Fibroblast of skin of right biceps (primary cell): ENCODE data around the gene GADD45B.
"Not testable (repeated sequence)": the region's sequence is repeated elsewhere in the genome, so short reads cannot be mapped to it uniquely, and the experiment has no call there.

ENCODE experiments used
- DNase-seq: peaks from one replicate; pipeline ENCODE4 v3.0.0-alpha.2; 2013

GADD45B gene

DNA sequence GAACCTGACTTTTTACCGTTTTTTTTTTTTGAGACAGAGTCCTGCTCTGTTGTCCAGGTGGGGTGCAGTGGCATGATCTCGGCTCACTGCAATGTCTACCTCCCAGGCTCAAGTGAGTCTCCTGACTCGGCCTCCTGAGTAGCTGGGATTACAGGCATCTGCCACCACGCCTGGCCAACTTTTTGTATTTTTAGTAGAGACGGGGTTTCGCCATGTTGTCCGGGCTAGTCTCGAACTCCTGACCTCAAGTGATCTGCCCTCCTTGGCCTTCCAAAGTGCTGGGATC, 6.1 kb upstream of the GADD45B start:
- DNase-seq: not testable (repeated sequence)

DNA sequence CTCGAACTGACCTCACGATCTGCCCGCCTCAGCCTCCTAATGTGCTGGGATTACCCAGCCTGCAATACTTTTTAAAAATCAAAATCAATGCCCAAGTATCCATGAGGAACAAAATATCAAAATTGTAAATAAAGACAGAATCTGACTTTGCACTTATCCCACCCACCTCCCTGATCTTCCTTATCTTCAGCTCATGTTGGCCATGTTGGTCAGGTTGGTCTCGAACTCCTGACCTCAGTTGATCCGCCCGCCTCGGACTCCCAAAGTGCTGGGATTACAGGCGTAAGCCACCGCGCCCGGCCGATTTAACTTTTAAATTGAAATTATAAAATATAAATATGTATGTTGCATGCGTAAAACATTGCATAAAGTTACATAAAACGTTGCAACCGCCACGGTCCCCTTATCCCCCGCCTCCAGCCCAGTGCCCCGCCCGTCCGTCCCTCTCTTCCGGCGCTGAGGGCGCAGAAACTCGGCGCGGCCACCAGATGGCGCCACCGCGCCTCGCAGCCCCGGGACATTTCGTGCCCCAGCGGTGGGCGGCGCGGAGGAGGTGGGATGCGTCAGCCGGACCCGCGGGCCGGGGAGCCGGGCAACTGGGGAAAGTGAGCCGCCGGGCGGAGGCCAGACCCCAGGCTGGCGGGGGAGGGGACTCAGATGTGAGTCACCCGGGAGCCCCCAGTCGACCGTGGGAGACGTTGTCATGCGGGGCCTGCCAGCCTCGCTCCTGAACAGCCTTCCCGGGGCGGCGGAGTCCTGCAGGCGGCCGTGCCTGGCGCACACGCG, 1.5 kb upstream of the GADD45B start:
- peak; percentile 95 for DNase-seq

DNA sequence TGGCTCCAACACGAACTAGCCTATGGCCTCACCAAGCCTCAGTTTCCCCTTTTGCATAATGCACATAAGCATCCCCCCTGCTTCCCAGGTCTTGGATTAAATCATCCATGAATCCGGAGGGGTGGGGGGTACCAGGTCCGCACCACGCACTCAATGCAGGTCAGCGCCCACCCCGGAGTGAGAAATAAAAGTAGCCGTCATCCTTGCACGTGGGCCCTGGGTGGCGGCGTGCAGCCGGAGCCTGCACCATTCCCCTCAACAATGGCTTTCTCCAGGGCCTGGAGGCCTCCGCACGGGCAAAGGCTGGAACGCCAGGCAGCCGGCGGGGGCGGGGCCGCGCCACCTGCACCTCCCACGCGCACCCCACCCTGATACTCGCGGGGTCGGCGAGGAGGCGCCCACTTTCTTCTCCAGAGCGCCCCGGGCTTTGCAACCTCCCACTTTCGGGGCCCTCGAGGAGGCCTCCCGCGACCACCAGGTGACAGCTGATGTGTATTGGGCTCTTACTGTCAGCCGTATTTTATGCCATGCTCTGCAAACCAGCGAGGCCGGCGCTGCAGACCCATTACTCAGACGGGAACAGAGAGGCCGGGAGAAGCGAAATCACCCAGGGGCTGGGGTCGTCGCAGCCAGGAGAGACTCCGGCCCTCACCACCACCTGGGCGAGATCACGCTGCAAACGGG, 767 bp upstream of the GADD45B start:
- DNase-seq: peak; percentile 75

DNA sequence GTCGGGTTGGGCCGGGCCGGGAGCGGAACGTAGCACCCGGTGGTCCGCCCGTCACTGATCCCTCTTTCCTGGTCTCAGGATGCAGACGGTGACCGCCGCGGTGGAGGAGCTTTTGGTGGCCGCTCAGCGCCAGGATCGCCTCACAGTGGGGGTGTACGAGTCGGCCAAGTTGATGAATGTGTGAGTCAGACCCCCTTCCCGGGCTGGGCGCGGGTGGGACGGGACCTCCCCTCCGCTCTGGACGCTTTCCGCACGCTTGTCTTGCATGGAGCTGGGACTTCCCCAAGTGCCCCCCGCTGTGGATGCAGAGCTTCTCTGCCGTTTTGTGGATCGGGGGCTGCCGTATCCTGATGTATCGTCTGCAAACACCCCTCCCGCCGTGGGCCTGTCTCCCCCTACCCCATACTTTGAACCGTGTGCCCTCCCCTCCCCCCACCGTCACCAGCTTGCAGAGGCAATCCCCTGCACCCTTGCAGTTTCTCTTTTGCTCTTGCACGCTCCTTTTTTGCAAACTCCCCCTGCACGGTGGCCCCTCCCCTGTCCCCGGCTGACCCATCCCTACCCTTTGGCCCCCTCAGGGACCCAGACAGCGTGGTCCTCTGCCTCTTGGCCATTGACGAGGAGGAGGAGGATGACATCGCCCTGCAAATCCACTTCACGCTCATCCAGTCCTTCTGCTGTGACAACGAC, 669 bp downstream of the GADD45B start:
- DNase-seq: peak; percentile 86

DNA sequence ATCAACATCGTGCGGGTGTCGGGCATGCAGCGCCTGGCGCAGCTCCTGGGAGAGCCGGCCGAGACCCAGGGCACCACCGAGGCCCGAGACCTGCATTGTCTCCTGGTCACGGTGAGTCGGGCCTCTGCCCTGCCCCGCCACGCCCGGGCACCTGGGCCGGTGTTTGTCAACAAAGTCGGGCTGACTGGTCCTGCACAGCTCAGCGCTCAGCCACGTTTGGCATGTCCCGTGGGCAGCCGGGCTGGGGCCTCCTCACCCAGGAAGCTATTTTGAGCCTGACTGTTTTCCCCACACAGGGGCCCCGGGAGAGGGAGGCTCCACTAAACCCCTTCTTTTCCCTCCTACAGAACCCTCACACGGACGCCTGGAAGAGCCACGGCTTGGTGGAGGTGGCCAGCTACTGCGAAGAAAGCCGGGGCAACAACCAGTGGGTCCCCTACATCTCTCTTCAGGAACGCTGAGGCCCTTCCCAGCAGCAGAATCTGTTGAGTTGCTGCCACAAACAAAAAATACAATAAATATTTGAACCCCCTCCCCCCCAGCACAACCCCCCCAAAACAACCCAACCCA, 1.3 kb downstream of the GADD45B start:
- DNase-seq: peak; percentile 45

DNA sequence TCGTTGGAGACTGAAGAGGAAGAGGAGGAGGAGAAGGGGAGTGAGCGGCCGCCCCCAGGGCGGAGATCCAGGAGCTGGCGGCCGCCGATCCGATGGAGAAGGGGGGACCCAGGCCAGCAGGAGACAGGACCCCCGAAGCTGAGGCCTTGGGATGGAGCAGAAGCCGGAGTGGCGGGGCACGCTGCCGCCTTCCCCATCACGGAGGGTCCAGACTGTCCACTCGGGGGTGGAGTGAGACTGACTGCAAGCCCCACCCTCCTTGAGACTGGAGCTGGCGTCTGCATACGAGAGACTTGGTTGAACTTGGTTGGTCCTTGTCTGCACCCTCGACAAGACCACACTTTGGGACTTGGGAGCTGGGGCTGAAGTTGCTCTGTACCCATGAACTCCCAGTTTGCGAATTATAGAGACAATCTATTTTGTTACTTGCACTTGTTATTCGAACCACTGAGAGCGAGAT, 1.8 kb downstream of the GADD45B start:
- peak; percentile 48 for DNase-seq

DNA sequence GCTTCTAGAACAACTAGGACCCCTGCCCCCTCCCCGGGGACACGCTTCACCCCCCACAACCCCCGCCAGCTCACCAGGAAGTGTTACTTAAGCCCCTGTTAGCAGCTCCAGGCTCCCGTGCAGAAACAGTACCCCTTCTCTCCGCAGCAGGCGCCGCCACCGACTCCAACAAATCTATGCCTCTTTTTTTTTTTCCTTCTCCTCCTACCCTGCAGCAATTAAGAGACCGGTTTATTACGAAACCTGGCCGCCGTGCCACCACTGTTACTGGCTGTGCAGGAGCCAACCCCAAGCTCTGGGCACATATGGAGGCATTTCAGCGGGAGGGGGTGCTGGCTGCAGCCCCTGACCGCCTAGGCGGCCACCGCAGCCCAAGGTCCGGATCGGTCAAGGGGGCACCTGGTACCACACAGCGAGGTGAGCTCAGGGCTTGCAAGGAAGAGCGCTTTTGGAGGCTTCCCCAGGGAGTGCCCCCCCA, 2.4 kb downstream of the GADD45B start:
- peak; percentile 73 for DNase-seq

DNA sequence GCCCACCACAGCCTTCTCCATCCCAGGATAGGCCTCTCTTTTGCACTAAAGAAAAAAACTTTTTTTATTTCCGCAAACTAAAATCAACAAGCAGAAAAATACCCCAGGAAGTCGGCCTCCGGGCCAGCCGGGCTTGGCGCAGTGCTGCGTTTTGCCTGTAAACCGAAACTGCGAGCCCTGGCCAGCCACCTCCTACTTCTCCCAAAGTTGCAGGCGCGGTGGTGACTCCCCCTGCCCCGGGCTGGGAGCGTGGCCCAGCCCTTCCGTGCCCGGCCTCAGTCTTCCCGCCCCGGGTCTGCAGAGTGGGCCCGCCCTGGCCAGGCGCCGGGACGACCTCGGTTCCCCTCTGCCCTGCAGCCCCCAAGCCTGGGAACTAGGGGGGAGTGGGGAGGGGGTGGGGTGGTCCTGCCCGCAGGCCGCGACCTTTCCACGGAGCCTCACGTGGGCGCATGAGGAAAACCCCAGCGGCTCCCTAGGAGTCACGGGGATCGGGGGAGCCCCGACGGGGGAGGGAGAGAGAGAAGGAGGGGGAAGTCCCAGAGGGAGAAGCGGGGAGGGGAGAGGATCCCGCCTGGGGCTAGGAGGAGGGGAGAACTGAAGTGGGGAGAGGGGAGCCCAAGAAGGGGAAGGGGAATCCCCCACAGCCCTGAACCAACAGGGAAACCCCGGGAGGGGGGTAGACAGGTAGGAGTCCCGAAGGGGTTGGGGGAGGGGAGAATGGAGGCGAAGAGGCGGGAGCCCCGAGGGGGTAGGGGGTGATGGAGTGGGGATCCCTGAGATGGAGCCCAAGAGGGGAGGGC, 3.0 kb downstream of the GADD45B start:
- peak; percentile 79 for DNase-seq

DNA sequence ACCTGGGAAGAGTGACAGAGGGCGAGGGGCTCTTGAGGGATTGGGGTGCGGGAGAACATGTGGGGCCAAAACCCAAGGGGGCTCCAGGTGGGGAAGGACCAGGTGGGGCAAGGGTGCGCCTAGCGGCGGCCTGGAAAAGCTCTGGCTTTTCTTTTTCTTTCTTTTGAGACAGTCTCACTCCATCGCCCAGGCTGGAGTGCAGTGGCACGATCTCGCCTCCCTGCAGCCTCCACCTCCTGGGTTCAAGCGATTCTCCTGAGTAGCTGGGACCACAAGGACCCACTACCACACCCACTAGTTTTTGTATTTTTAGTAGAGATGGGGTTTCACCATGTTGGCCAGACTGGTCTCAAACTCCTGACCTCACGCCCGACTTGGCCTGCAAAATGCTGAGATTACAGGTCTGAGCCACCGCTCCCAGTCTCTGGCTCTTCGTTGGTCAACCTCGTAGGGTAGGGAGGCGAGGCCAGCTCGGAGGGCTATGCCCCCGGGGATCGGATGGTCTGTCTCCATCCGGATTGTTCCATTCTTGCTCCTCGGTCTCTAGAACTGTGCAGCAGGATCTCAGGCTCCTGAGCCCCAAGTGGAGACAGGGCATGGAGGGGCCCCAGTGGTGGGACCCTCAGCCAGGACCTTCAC, 3.7 kb downstream of the GADD45B start:
- peak; percentile 31 for DNase-seq

DNA sequence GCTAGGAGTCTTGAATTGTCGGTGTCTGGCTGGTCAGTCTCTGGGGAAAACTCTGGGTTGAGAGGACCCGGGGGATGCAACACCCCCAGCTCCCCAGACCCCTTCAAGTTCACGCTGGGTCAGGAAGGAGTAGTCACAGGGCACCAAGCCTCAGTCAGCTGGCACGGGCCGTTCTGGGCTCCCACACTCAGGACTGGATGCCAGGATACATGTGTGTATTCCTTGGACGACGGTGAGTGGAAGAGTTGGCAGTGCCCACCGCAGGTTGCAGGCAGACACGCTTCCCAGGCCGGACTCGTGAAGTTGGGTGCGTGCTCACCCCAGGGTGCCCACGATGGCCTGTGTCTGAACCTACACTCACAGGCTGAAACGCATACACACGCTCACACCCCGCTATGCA, 5.5 kb downstream of the GADD45B start:
- DNase-seq: no peak

DNA sequence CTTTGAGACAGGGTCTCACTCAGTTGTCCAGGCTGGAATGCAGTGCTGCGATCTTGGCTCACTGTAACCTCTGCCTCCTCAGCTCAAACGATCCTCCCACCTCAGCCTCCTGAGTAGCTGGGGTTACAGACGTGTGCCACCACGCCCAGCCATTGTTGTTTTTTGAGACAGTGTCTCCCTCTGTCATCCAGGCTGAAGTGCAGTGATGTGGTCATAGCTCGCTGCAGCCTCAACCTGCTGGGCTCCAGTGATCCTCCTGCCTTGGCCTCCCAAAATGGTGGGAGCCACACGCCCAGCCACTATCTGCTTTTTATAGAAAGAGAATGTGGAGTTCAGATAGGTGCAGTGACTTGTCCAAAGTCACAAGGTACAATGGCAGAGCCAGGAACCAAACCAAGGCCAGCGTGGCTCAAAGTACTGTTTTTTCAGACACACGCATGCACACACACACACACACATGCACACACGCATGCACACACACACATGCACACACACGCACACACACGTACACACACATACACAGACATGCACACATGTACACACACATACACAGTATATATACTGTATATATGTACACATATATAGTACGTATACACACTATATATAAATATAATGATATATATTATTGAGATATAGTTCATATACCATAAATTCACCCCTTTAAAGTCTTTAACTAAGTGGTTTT, 6.6 kb downstream of the GADD45B start:
- no peak for DNase-seq

DNA sequence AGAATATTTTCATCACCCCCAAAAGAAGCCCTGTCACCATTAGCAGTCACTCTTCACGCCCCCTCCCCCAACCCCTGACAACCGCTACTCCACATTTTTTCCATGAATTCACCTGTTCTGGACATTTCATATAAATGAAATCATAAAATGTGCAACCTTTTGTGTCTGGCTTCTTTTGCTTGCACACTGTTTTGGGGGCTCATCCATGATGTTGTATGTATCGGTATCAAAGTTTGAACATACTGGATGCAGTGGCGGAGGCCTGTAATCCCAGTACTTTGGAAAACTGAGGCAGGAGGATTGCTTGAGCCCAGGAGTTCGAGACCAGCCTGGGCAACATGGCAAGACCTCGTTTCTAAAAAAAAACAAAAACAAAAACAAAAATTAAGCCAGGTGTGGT, 7.2 kb downstream of the GADD45B start:
- peak; percentile 30 for DNase-seq

DNA sequence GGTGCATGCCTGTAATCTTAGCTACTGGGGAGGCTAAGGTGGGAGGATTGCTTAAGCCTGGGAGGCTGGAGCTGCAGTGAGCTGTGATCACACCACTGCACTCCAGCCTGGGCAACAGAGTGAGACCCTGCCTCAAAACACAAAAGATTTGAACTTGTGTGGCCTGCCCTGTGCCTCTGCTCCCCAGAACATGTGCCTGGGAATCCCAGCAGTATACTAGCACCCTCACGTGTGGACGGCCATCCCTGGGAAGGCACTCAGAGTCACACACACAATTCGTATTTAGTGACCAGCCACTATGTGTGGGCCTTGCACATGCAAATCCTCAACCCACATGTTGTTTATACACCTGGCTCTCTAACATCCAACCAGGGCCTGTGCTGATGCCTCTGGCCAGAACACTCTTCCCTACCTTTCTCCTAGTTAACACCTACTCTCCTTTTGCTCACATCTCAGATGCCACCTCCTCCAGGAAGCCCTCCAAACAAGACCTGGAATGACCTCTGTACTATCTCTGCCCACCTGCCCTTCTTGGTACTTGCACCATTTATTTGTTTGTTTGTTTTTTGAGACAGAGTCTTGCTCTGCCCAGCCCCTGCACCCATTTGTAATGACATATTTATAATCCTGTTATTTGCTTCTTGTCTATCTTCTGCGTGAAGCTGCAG, 7.7 kb downstream of the GADD45B start:
- DNase-seq: no peak

DNA sequence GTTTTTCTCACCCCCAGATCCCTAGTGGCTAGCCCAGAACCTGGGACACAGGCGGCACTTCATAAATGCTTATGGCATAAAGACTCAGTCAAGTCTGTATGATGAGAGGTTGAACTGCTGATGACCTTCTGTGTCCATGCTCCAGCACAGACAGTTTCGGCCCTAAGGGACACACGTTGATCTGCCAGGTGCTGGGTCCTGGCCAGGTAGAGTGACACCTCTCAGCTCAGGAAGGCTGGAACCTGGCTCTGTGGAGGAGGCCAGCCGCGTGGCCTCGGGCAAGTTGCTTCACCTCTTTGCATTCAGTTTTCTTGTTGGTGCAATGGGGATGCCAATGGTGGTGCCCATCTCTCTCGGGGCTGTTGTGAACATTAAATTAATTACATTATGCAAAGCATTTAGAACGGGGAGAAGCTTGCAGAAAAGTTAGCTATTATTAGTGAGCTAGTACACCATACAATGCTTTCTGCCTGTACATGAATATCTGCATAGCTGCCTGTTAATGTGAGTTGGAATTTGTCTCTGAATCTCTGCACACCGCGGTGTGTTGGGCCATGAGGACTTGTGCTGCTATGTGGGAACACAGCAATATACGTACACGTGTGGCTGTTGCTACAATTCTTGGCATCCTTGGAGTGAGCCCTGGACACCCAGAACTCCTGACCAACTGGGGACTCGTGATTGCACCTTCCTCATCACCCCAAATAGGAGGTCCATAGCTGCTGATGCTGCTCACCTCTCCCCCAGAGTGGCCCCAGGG, 8.4 kb downstream of the GADD45B start:
- DNase-seq: no peak

DNA sequence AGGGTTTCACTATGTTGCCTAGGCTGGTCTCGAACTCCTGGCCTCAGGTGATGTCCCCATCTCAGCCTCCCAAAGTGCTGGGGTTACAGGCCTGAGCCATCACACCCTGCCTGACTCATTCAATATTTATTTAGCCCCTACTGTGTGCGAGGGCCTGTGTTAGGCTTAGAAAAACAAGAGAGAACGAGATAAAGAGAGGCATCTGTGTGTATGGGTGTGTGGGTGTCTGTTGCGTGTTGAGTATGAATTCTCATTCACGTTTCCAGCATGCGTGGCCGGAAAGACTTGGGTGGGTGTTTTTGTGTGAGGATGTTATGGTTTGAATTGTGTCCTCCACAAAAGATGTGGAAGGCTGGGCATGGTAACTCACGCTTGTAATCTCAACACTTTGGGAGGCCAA, 9.5 kb downstream of the GADD45B start:
- no peak for DNase-seq

DNA sequence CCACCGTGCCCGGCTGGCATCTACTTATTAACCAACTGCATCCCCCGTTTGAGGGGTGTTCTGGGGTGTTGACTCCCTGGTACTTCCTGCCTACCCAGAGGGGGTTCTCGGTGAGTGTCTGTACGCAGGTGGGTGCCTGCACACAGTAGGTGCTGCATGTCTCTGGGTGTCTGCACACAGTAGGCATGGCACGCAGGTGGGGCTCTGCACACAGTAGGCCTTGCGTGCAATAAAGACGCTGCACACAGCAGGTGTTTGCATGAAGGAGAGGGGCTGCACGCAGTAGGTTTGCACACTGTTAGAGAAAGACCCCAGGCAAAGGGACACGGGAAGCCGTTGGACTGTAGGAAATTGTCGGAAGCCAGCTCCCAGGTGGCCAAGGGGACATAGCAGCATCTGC, 11.2 kb downstream of the GADD45B start:
- no peak for DNase-seq

DNA sequence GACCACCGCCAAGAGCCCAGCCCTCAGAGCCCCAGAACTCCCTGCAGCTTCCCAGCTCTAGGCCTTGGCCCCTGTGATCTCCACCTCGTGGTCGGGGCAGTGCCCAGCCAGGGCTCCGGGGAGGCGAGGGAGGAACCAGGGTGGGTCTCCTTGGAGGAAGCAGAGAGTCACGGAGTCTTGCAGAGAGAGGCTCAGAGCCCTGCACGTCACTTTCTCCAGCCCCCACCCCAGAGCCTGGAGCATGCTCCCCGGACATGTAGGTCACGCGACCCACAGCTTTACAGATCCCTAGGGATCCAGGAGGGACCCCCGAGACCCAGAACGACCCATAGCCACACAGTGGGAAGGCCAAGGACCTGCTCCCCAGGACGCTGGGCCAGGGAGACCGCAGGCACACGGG, 11.9 kb downstream of the GADD45B start:
- no peak for DNase-seq

DNA sequence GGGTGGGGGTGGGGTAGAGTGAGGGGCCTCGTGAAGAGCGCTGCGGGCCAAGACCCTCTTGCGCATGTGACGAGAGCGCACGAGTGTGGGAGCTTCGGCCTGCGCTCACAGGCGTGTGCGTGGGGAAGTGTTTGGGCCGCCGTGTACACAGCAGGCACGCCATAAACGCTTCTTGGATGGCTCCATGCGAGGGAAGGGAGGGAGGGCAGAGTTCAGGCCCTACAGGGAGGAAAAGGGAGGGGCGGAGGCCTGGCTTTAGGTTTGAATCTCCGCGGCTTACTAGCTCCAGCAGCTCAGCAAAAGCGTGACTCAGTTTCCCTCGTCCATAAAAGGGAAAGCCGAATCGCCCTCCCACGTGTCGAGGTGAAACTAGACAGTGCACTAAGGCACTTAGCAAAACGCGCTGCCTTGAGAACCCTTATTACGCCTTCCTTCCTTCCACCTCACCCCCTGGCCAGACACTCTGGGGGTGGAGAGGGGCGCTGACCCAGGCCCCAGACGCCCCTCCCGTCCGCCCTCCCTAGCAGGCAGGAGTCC, 12.5 kb downstream of the GADD45B start:
- DNase-seq: no peak

DNA sequence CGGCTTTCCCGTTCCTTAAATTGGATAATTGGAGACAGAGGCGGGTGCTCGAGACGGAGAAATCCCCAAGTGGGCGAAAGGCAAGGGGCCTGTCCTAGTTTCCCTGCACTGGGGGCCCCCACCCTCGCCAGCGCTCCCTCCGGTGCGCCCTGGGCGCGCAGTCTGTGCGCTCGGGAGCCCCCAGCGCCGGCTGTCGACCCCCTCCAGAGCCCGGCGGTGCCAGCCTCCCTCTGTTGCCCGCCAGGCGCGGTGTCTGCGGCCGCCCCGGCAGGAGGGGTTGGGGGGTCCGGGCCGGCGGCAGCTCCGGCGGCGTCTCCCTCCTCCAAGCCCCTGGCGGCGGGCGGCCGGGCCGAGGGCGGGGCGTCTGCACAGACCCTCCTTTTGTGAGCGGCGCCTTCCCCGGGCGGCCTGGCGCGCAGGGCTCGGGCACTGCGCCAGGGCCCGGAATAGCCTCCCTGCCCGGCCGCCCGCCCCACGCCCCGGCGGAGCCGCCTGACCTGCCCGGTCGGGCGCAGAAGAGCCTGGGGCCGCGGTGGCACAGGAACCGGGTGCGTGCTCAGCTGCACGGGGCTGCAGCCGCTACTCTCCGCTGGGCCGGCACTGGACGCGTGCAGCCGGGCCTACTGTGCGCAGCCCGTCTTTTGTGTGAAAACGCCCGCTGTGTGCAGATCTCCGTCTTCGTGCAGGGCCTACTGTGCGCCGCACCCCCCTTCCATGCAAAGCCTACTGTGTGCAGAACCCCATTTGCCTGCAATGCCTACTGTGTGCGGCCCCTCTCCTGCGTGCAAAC, 13.2 kb downstream of the GADD45B start:
- DNase-seq: peak; percentile 67
